Loucy (cell line): Measurements from ENCODE around the gene AAMDC.
"Not testable (repeated sequence)": the region's sequence is repeated elsewhere in the genome, so short reads cannot be mapped to it uniquely, and the experiment has no call there.

Source experiments
- H2AFZ ChIP-seq: fragments of 200-600 bp; sonication (generic); 2 replicates; pipeline ENCODE4 v1.6.0; 2016; ENCODE audit warnings: antibody characterized with exemption, mild to moderate bottlenecking, low read length, moderate library complexity
- H3F3A ChIP-seq: fragments of 200-600 bp; 2 replicates; pipeline ENCODE4 v1.6.0; 2016; ENCODE audit warnings: antibody characterized with exemption, low read depth, mild to moderate bottlenecking
- H3K27me3 ChIP-seq: fragments of 200-600 bp; sonication (generic); 2 replicates; pipeline ENCODE4 v1.6.1; 2014; ENCODE audit warnings: low read length, mild to moderate bottlenecking; ENCODE audit not compliant: insufficient read depth, poor library complexity, severe bottlenecking
- H3K36me3 ChIP-seq: fragments of 200-600 bp; sonication (generic); 2 replicates; pipeline ENCODE4 v1.6.1; 2016; ENCODE audit warnings: low read length; ENCODE audit not compliant: insufficient read depth
- H3K4me1 ChIP-seq: fragments of 200-600 bp; sonication (generic); 2 replicates; pipeline ENCODE4 v1.5.1; 2014; ENCODE audit warnings: low read length, mild to moderate bottlenecking; ENCODE audit not compliant: insufficient read depth, poor library complexity, severe bottlenecking
- H3K4me2 ChIP-seq: fragments of 200-600 bp; sonication (generic); 2 replicates; pipeline ENCODE4 v1.6.0; 2014; ENCODE audit warnings: antibody characterized with exemption, low read length, low read depth, mild to moderate bottlenecking; ENCODE audit not compliant: poor library complexity, severe bottlenecking
- H3K4me3 ChIP-seq: fragments of 200-600 bp; sonication (generic); 2 replicates; pipeline ENCODE4 v1.5.1; 2014; ENCODE audit warnings: low read length, mild to moderate bottlenecking, mixed read lengths; ENCODE audit not compliant: poor library complexity, severe bottlenecking
- H3K79me2 ChIP-seq: fragments of 200-600 bp; sonication (generic); 2 replicates; pipeline ENCODE4 v1.6.1; 2014; ENCODE audit warnings: low read length; ENCODE audit not compliant: insufficient read depth
- H3K9ac ChIP-seq: fragments of 200-600 bp; sonication (generic); 2 replicates; pipeline ENCODE4 v1.6.0; 2014; ENCODE audit warnings: mild to moderate bottlenecking, low read depth, low read length, moderate library complexity; ENCODE audit not compliant: poor library complexity, severe bottlenecking
- H3K9me2 ChIP-seq: fragments of 200-600 bp; sonication (generic); replicated peaks from 2 replicates; pipeline ENCODE4 v1.6.1; 2016; ENCODE audit warnings: low read depth, low read length, mixed read lengths
- H3K9me3 ChIP-seq: fragments of 200-600 bp; sonication (generic); 2 replicates; pipeline ENCODE4 v1.6.1; 2014; ENCODE audit warnings: mild to moderate bottlenecking, antibody characterized with exemption, low read length, low read depth; ENCODE audit not compliant: insufficient read depth
- H4K20me1 ChIP-seq: fragments of 200-600 bp; sonication (generic); 2 replicates; pipeline ENCODE4 v1.6.0; 2014; ENCODE audit warnings: antibody characterized with exemption, low read length, mild to moderate bottlenecking; ENCODE audit not compliant: insufficient read depth, poor library complexity, severe bottlenecking
- EZH2phosphoT487 ChIP-seq: fragments of 200-600 bp; IDR thresholded peaks from 2 replicates; pipeline ENCODE4 v1.6.1; 2018; ENCODE audit warnings: antibody characterized with exemption, mild to moderate bottlenecking, moderate library complexity, borderline replicate concordance
- TF ChIP-seq, protein P1 (sequence below): fragments of 200-600 bp; sonication (generic); conservative IDR thresholded peaks from 2 replicates; pipeline ENCODE4 v1.5.1; 2014; ENCODE audit warnings: mild to moderate bottlenecking, antibody characterized with exemption, low read length

Gene AAMDC

DNA sequence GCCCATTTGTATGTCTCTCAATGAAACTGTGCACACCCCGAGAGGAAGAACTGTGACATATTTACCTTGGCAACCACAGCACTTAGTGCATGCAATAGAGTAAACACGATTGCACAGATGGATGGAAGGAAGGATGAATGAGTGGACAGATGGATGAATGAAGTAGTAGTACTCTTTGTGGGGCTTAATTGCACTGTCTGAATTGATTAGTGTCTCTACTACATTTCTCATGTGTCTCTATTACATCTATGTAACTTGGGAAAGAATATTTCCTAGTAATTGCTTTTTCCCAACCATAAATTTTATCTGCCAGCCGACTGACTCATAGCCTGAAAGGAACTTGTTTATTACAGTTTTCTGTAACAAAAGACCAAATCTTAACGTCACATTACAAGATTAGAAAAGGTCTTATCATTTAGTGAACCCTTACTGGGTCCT, 69.7 kb downstream of the AAMDC start:
- H2AFZ ChIP-seq, H4K20me1 ChIP-seq, H3K4me3 ChIP-seq, H3K27me3 ChIP-seq, H3K79me2 ChIP-seq, H3K9me3 ChIP-seq, H3F3A ChIP-seq, H3K9me2 ChIP-seq, H3K4me1 ChIP-seq, H3K9ac ChIP-seq, H3K4me2 ChIP-seq: not testable (repeated sequence)
- peaks cover 17% of the 10 kb centered on the region; the same call in 1 of the 2 replicates for H3K36me3 ChIP-seq

DNA sequence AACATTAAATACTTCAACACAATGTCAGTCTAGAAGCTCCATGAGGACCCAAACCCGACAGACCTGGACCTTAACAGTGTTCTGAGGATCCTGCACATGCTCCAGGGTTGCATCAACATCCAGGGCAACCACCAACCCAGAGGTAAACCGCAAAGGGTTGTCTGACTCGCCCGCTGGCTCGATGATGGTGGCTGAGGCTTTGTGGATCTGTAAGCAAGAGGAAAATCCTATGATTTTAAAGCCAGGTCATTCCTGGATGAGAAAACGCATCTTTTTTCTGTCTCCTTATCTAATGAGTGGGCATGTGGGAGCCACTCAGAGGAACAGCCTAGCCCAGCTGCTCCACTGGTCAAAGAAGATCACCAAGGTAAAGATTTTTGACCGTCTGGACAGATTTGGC, 70.3 kb downstream of the AAMDC start:
- H3K9me3 ChIP-seq, H3K9me2 ChIP-seq, H3F3A ChIP-seq, H3K4me3 ChIP-seq, H3K9ac ChIP-seq, H2AFZ ChIP-seq, H3K79me2 ChIP-seq, H4K20me1 ChIP-seq, H3K4me2 ChIP-seq, H3K4me1 ChIP-seq, H3K27me3 ChIP-seq: not testable (repeated sequence)
- H3K36me3 ChIP-seq: peaks cover 14% of the 10 kb centered on the region; the same call in 1 of the 2 replicates

- H3F3A ChIP-seq, H3K4me1 ChIP-seq, H3K4me2 ChIP-seq, H3K27me3 ChIP-seq, H2AFZ ChIP-seq, H4K20me1 ChIP-seq, H3K9ac ChIP-seq, H3K79me2 ChIP-seq, H3K4me3 ChIP-seq, H3K9me3 ChIP-seq, H3K9me2 ChIP-seq: not testable (repeated sequence)
- H3K36me3 ChIP-seq: peaks cover 11% of the 10 kb centered on the region; the same call in 1 of the 2 replicates
Observed at GRCh38 chr11:77891703-77892102, 70.8 kb downstream of the AAMDC start.

- not testable (repeated sequence) for H3K27me3 ChIP-seq, H3K79me2 ChIP-seq, H2AFZ ChIP-seq, H3K4me3 ChIP-seq, H3K4me2 ChIP-seq, H3K9me2 ChIP-seq, H4K20me1 ChIP-seq, H3K4me1 ChIP-seq, H3K9me3 ChIP-seq, H3K9ac ChIP-seq, H3F3A ChIP-seq, H3K36me3 ChIP-seq
Observed at GRCh38 chr11:77894949-77895348, 74.0 kb downstream of the AAMDC start.

DNA sequence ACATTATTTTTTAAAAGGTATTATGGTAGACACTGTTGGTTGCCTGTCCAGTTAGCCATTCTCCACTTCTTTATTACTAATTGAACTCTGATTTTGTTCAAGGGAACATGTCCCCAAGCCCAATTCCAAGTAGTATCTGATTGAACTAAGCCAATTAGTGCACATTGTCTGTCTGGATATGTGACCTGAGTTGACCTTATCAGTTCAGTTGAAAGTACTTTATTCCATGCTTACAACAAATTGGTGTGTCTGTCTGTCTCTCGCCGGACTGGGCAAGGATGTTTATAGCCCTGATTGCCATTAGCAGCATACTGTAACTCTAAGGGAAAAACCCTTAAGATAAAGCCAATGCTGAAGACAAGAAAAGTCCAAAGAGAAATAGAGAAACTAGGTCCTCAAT, 87.9 kb downstream of the AAMDC start:
- peaks cover 26% of the 10 kb centered on the region; the same call in 1 of the 2 replicates for H3K36me3 ChIP-seq
- no peak overlapping the region for H3K4me3 ChIP-seq
- no peak overlapping the region for H3K4me2 ChIP-seq
- no peaks in the 10 kb centered on the region for H3K9me3 ChIP-seq
- H4K20me1 ChIP-seq: no peaks in the 10 kb centered on the region
- no peaks in the 10 kb centered on the region for H3K9me2 ChIP-seq
- H3K27me3 ChIP-seq: no peaks in the 10 kb centered on the region
- no peak for TF ChIP-seq EZH2phosphoT487
- TF ChIP-seq, protein P1, sequence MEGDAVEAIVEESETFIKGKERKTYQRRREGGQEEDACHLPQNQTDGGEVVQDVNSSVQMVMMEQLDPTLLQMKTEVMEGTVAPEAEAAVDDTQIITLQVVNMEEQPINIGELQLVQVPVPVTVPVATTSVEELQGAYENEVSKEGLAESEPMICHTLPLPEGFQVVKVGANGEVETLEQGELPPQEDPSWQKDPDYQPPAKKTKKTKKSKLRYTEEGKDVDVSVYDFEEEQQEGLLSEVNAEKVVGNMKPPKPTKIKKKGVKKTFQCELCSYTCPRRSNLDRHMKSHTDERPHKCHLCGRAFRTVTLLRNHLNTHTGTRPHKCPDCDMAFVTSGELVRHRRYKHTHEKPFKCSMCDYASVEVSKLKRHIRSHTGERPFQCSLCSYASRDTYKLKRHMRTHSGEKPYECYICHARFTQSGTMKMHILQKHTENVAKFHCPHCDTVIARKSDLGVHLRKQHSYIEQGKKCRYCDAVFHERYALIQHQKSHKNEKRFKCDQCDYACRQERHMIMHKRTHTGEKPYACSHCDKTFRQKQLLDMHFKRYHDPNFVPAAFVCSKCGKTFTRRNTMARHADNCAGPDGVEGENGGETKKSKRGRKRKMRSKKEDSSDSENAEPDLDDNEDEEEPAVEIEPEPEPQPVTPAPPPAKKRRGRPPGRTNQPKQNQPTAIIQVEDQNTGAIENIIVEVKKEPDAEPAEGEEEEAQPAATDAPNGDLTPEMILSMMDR: no peak
- H2AFZ ChIP-seq: no peak overlapping the region
- H3F3A ChIP-seq: no peaks in the 10 kb centered on the region
- no peak overlapping the region for H3K9ac ChIP-seq
- H3K79me2 ChIP-seq: no peaks in the 10 kb centered on the region
- no peaks in the 10 kb centered on the region for H3K4me1 ChIP-seq
